ENCODE results near the gene STX10.
"Not testable (repeated sequence)": the region's sequence is repeated elsewhere in the genome, so short reads cannot be mapped to it uniquely, and the experiment has no call there.

The STX10 gene

GRCh38 chr19:13164343-13165161, 14.4 kb upstream of the STX10 start:
- DNase-seq, result no peak

- DNase-seq, result no peak
These were observed 13.6 kb upstream of the STX10 start for GRCh38 chr19:13163609-13164342.

GRCh38 chr19:13162724-13163608, 12.8 kb upstream of the STX10 start:
- DNase-seq, result peak; percentile 46 to 78

GRCh38 chr19:13160557-13160956, 10.4 kb upstream of the STX10 start:
- no peak for DNase-seq

- DNase-seq, result no peak
These were observed 9.5 kb upstream of the STX10 start for GRCh38 chr19:13159713-13160112.

GRCh38 chr19:13155472-13156359, 5.5 kb upstream of the STX10 start:
- DNase-seq, result peak; percentile 13 to 50

- DNase-seq, result peak; percentile 39 to 58
These were observed 4.8 kb upstream of the STX10 start for GRCh38 chr19:13154911-13155471.

GRCh38 chr19:13154241-13154778, 4.1 kb upstream of the STX10 start:
- DNase-seq, result peak in 1 of 2 experiments; percentile 42

- DNase-seq, result no peak
These were observed 3.5 kb upstream of the STX10 start for GRCh38 chr19:13153569-13154240.

- DNase-seq, result peak; percentile 97 to 99
These were observed 2.9 kb upstream of the STX10 start for GRCh38 chr19:13152974-13153568.

- no peak for DNase-seq
These were observed 2.3 kb upstream of the STX10 start for GRCh38 chr19:13152356-13152973.

- DNase-seq, result peak; percentile 99
These were observed 1.6 kb upstream of the STX10 start for GRCh38 chr19:13151605-13152355.

GRCh38 chr19:13150931-13151604, 893 bp upstream of the STX10 start:
- DNase-seq, result peak in 1 of 2 experiments; percentile 46

GRCh38 chr19:13149628-13150186, 468 bp downstream of the STX10 start:
- DNase-seq, result peak in 1 of 2 experiments; percentile 55

- not testable (repeated sequence) for DNase-seq
These were observed 975 bp downstream of the STX10 start for GRCh38 chr19:13149173-13149627.

GRCh38 chr19:13146763-13147563, 3.2 kb downstream of the STX10 start:
- DNase-seq, result no peak

Measured in NCI-H446 (cell line).